ENCODE results near the gene NMUR1.

The NMUR1 gene

GRCh38 chr2:231526341-231527090 is 3.7 kb downstream of the NMUR1 start:
- no peak for DNase-seq (ENCODE audit: low spot score)
- Mint-ChIP-seq H3K4me1 (ENCODE audit: low read depth) (peaks cover 66% of the 10 kb centered on the region), H3K27me3 (ENCODE audit: low read depth) (peaks cover 14% of the 10 kb centered on the region), H3K9me3 (no peaks in the 10 kb centered on the region), H3K36me3 (ENCODE audit: low read depth) (peaks cover 30% of the 10 kb centered on the region), H3K27ac (no peak overlapping the region), H3K4me3 (peak overlapping the region; percentile 12)

GRCh38 chr2:231525248-231526163 is 4.7 kb downstream of the NMUR1 start:
- H3K27me3 Mint-ChIP-seq (ENCODE audit: low read depth) = peaks cover 14% of the 10 kb centered on the region
- H3K27ac Mint-ChIP-seq = peak overlapping the region; percentile 45
- no peaks in the 10 kb centered on the region for H3K9me3 Mint-ChIP-seq
- DNase-seq (ENCODE audit: low spot score) = no peak
- H3K4me3 Mint-ChIP-seq = no peak overlapping the region
- H3K4me1 Mint-ChIP-seq (ENCODE audit: low read depth) = peaks cover 66% of the 10 kb centered on the region
- H3K36me3 Mint-ChIP-seq (ENCODE audit: low read depth) = peaks cover 30% of the 10 kb centered on the region

GRCh38 chr2:231524477-231525247 is 5.6 kb downstream of the NMUR1 start:
- H3K27ac Mint-ChIP-seq = peak overlapping the region; percentile 78
- peaks cover 30% of the 10 kb centered on the region for H3K36me3 Mint-ChIP-seq (ENCODE audit: low read depth)
- peak overlapping the region; percentile 76 for H3K4me3 Mint-ChIP-seq
- DNase-seq (ENCODE audit: low spot score) = no peak
- H3K27me3 Mint-ChIP-seq (ENCODE audit: low read depth) = peaks cover 14% of the 10 kb centered on the region
- peaks cover 69% of the 10 kb centered on the region for H3K4me1 Mint-ChIP-seq (ENCODE audit: low read depth)
- H3K9me3 Mint-ChIP-seq = no peaks in the 10 kb centered on the region

- Mint-ChIP-seq H3K36me3 (ENCODE audit: low read depth) (peaks cover 30% of the 10 kb centered on the region), H3K27me3 (ENCODE audit: low read depth) (peaks cover 7% of the 10 kb centered on the region), H3K4me1 (ENCODE audit: low read depth) (peaks cover 59% of the 10 kb centered on the region), H3K9me3 (no peaks in the 10 kb centered on the region), H3K4me3 (peak overlapping the region; percentile 76), H3K27ac (peak overlapping the region; percentile 78)
- peak; percentile 18 for DNase-seq (ENCODE audit: low spot score)
These were observed 6.6 kb downstream of the NMUR1 start for GRCh38 chr2:231523451-231524285.

- Mint-ChIP-seq H3K9me3 (no peaks in the 10 kb centered on the region), H3K27me3 (ENCODE audit: low read depth) (peaks cover 4% of the 10 kb centered on the region), H3K4me3 (no peak overlapping the region), H3K36me3 (ENCODE audit: low read depth) (peaks cover 24% of the 10 kb centered on the region), H3K4me1 (ENCODE audit: low read depth) (peaks cover 53% of the 10 kb centered on the region), H3K27ac (peak overlapping the region; percentile 15)
- DNase-seq (ENCODE audit: low spot score) = no peak
These were observed 7.6 kb downstream of the NMUR1 start for GRCh38 chr2:231522418-231523180.

DNA sequence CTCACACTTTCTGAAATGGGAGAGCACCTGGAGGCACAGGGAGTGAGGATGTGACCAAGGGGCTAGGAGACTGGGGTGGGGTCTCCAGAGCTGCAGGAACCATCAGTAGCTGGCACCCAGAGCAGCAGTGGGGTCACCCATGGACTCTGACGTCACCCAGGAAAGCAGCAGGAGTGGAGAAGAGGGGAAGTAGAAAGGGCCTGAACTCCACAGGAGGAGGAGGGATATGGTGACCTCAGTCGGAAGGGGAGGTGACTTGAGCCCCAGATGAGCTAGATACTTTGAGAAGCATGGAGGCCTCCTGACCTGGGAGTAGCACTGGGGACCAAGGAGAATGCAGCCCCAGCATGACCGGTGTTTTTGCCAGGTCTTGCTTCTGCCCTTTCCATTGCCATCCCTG is 8.8 kb downstream of the NMUR1 start:
- H3K4me3 Mint-ChIP-seq = no peak overlapping the region
- DNase-seq (ENCODE audit: low spot score) = no peak
- H3K9me3 Mint-ChIP-seq = no peaks in the 10 kb centered on the region
- no peak overlapping the region for H3K27ac Mint-ChIP-seq
- H3K27me3 Mint-ChIP-seq (ENCODE audit: low read depth) = peaks cover 4% of the 10 kb centered on the region
- H3K36me3 Mint-ChIP-seq (ENCODE audit: low read depth) = peaks cover 20% of the 10 kb centered on the region
- H3K4me1 Mint-ChIP-seq (ENCODE audit: low read depth) = peaks cover 52% of the 10 kb centered on the region

DNA sequence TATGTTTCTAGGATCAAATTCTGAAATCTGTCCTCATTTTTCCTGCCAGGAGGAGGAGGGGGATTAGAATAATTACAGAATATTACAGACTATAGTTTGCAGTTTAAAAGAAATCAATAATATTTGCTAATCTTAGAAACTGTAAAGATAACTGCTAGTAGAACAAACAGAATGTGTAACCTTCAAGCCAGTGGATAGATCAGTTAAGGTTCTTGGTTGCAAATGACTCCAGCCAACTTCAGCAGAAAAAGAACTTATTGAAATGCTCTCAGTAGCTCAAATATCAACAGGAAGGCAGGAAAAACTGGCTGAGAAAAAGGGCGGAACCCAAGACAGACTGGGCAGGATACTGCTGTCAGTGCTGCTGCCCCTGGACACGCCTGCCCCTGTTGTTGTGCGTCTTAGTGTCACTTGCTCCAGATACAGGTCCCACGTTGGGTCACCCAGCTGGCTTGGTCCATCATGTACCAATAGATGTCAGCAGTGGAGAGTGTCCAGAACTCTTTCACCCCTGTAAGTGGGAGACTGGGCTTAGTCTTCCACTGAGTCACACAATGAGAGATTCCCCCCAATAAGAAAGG is 10.2 kb downstream of the NMUR1 start:
- H3K27ac Mint-ChIP-seq = no peak overlapping the region
- peaks cover 50% of the 10 kb centered on the region for H3K4me1 Mint-ChIP-seq (ENCODE audit: low read depth)
- H3K27me3 Mint-ChIP-seq (ENCODE audit: low read depth) = peaks cover 4% of the 10 kb centered on the region
- H3K9me3 Mint-ChIP-seq = no peaks in the 10 kb centered on the region
- H3K4me3 Mint-ChIP-seq = no peak overlapping the region
- peaks cover 14% of the 10 kb centered on the region for H3K36me3 Mint-ChIP-seq (ENCODE audit: low read depth)
- DNase-seq (ENCODE audit: low spot score) = no peak

DNA sequence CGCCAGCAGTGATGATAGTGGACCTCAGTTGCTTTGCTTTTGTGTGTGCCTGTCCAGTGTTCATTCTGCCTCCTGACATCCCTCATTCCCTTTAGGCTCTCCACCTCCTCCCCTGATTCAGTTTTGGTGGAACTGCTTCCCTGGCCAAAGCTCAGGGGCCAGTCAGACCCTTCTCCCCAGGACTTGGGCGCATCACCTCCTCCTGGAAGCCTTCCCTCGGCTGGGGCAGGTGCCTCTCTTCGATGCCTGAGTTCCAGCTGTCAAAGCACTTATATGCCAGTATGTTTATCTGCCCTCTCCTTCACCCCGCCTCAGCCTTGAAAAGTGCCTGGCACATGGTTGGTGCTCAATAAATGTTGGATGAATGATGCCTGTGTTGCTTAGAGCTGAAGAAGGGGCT is 11.5 kb downstream of the NMUR1 start:
- Mint-ChIP-seq H3K4me3 (no peak overlapping the region), H3K4me1 (ENCODE audit: low read depth) (peaks cover 51% of the 10 kb centered on the region), H3K27ac (no peak overlapping the region), H3K36me3 (ENCODE audit: low read depth) (peaks cover 8% of the 10 kb centered on the region), H3K27me3 (ENCODE audit: low read depth) (peaks cover 4% of the 10 kb centered on the region), H3K9me3 (no peaks in the 10 kb centered on the region)
- DNase-seq (ENCODE audit: low spot score) = no peak

GRCh38 chr2:231515603-231516002 is 14.6 kb downstream of the NMUR1 start:
- no peaks in the 10 kb centered on the region for H3K9me3 Mint-ChIP-seq
- H3K27ac Mint-ChIP-seq = no peak overlapping the region
- peaks cover 37% of the 10 kb centered on the region for H3K4me1 Mint-ChIP-seq (ENCODE audit: low read depth)

GRCh38 chr2:231514951-231515297 is 15.3 kb downstream of the NMUR1 start:
- Mint-ChIP-seq H3K4me1 (ENCODE audit: low read depth) (peaks cover 32% of the 10 kb centered on the region), H3K9me3 (no peaks in the 10 kb centered on the region), H3K27ac (peak overlapping the region; percentile 97), H3K27me3 (ENCODE audit: low read depth) (peaks cover 4% of the 10 kb centered on the region), H3K4me3 (peak overlapping the region; percentile 96), H3K36me3 (ENCODE audit: low read depth) (peaks cover 3% of the 10 kb centered on the region)
- no peak for DNase-seq (ENCODE audit: low spot score)

More at GRCh38 chr2:231515603-231516002, 14.6 kb downstream of the NMUR1 start:
- Mint-ChIP-seq H3K4me3 (no peak overlapping the region), H3K36me3 (ENCODE audit: low read depth) (peaks cover 3% of the 10 kb centered on the region), H3K27me3 (ENCODE audit: low read depth) (peaks cover 4% of the 10 kb centered on the region)
- DNase-seq (ENCODE audit: low spot score) = no peak

DNA sequence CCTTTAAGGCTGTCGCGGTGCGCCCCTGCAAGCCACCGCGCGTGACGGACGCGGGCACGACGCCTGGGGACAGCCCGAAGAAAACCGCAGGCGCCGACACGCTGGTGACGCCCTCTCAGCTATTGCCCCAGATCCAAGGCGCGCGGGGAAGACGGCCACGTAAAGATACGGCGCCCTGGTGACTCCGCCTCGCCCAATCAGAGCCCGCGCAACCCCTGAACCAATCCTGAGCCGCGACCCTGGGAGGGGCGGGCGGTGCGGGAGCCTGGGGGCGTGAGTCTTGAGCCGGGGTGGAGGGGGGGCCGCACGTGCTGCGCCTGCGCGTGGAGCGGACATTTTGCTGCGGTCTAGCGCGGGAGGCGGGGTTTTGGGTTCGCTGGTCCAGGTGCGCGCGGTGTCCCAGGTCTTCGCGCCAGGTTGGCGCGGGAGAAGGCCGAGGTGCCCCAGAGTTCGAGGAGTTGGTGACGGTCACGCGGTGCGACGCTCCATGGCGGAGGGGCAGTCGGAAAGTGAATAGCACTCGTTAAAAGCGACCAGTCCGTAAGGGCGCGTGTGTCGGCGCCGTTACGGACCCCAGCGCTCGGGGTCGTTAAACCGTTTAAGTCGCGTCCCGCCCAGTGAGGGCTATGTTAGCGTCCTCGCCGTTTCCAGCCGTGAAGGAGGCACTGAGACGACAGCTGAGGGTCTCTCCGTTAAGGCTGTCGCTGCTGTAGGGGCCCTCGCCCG is 15.9 kb downstream of the NMUR1 start:
- Mint-ChIP-seq H3K36me3 (ENCODE audit: low read depth) (peaks cover 2% of the 10 kb centered on the region), H3K9me3 (no peaks in the 10 kb centered on the region), H3K27ac (peak overlapping the region; percentile 97), H3K4me3 (peak overlapping the region; percentile 96), H3K4me1 (ENCODE audit: low read depth) (peaks cover 30% of the 10 kb centered on the region), H3K27me3 (ENCODE audit: low read depth) (no peaks in the 10 kb centered on the region)
- DNase-seq (ENCODE audit: low spot score) = peak; percentile 98

GRCh38 chr2:231513746-231514224 is 16.5 kb downstream of the NMUR1 start:
- H3K36me3 Mint-ChIP-seq (ENCODE audit: low read depth) = no peaks in the 10 kb centered on the region
- H3K27ac Mint-ChIP-seq = peak overlapping the region; percentile 97
- no peaks in the 10 kb centered on the region for H3K27me3 Mint-ChIP-seq (ENCODE audit: low read depth)
- peak overlapping the region; percentile 96 for H3K4me3 Mint-ChIP-seq
- H3K4me1 Mint-ChIP-seq (ENCODE audit: low read depth) = peaks cover 30% of the 10 kb centered on the region
- DNase-seq (ENCODE audit: low spot score) = no peak
- H3K9me3 Mint-ChIP-seq = no peaks in the 10 kb centered on the region
